Right lobe of liver (tissue), 6 donors: ENCODE data around the gene TMCC3. TPM values are rescaled to one million over a fixed set of nuclear protein-coding genes. Genes with fewer than 3 reads are reported as not detected.

Experiments used
- ATAC-seq, 4 donors: fragments of 200-7000 bp; cut with Tn5 transposase; one replicate each; pipeline ENCODE4 v1.9.1; 2020; ENCODE audit warnings: mild to moderate bottlenecking in 4 of 4, moderate library complexity in 4 of 4
- DNase-seq, 3 donors: peaks; one replicate each; pipeline ENCODE4 v3.0.0-alpha.2; 2020
- H3K27ac ChIP-seq, 3 donors: fragments of 200-600 bp; one replicate each; pipeline ENCODE4 v1.8.0; 2022
- H3K27me3 ChIP-seq, 2 donors: fragments of 200-600 bp; one replicate each; pipeline ENCODE4 v1.8.0; 2022
- H3K36me3 ChIP-seq, 4 donors: fragments of 200-600 bp; sonication (generic) in 1 of 4; one replicate each; pipeline versions ENCODE4 v1.5.1 to v1.8.0; 2017 to 2022; ENCODE audit warnings: control low read depth in 1 of 4
- H3K4me1 ChIP-seq, 4 donors: fragments of 200-600 bp; sonication (generic) in 1 of 4; one replicate each; pipeline versions ENCODE4 v1.5.1 to v1.8.0; 2017 to 2022; ENCODE audit warnings: control low read depth in 1 of 4
- H3K4me3 ChIP-seq, 3 donors: fragments of 200-600 bp; one replicate each; pipeline ENCODE4 v1.8.0; 2022
- H3K9me3 ChIP-seq, 4 donors: fragments of 200-600 bp; sonication (generic) in 1 of 4; one replicate each; pipeline versions ENCODE4 v1.5.1 to v1.8.0; 2017 to 2022; ENCODE audit warnings: control low read depth in 1 of 4
- POLR2A ChIP-seq: fragments of 450-650 bp; IDR thresholded peaks from one replicate; pipeline ENCODE4 v1.6.1; 2017; ENCODE audit warnings: antibody characterized with exemption, mild to moderate bottlenecking
- WGBS: methylation state at CpG from one replicate; pipeline ENCODE4 v1.1.6; 2018; ENCODE audit warnings: low coverage, low lambda C conversion rate; ENCODE audit not compliant: insufficient coverage; ENCODE audit errors: missing lambda C conversion rate; 5-methylcytosine and 5-hydroxymethylcytosine counted together
- intact Hi-C, 2 donors: fragments of 100-400 bp; cut with DNase I; formaldehyde crosslinking; loops; one replicate each; pipeline versions ENCODE4 v1.11.2 to v1.14.1; 2022
- total RNA-seq, 6 experiments: library from RNA; depleted of rRNA in 2 of 6; stranded (reverse); fragments of >200 nt in 2 of 6; fragmentation: NEBNext Ultra II Directional in 3 of 6; extraction: Animal tissue kit (Norgen Biotek cat#: 25700) in 3 of 6; gene quantifications; one replicate each; pipeline versions ENCODE4 v1.1.0 to v1.2.4, GENCODE V29; 2016 to 2023
- TF ChIP-seq, protein P1 (sequence below), 4 donors: fragments of 200-600 bp in 3 of 4; fragments of 450-650 bp in 1 of 4; IDR thresholded peaks; one replicate each; pipeline versions ENCODE4 v1.5.1 to v1.8.0; 2016 to 2022; ENCODE audit warnings: antibody characterized with exemption in 4 of 4, mild to moderate bottlenecking in 2 of 4
- donor health status: DM: no; HTN: yes; CAD: no.
- donor health status: DM: no; HTN: no; CAD: no.
- donor health status: DM: no; HTN: no; CAD: no.
- donor health status: DM: no; HTN: yes; CAD: no.
- donor health status: DM: no; HTN: yes; CAD: no.

TMCC3 gene
- total RNA-seq, 6 experiments from 2014 or later: 2.1 to 6.2 (median 3.2) TPM

GRCh38 chr12:94676031-94676641 lies 25.8 kb upstream of the TMCC3 start:
- Histone ChIP-seq H3K4me1 (no peaks in the 10 kb centered on the region), H3K27ac (peak overlapping the region; percentile 40 to 69 (median 50)), H3K9me3 (no peaks in the 10 kb centered on the region), H3K27me3 (no peaks in the 10 kb centered on the region), H3K4me3 (no peak overlapping the region), H3K36me3 (no peaks in the 10 kb centered on the region)
- TF ChIP-seq, protein P1, sequence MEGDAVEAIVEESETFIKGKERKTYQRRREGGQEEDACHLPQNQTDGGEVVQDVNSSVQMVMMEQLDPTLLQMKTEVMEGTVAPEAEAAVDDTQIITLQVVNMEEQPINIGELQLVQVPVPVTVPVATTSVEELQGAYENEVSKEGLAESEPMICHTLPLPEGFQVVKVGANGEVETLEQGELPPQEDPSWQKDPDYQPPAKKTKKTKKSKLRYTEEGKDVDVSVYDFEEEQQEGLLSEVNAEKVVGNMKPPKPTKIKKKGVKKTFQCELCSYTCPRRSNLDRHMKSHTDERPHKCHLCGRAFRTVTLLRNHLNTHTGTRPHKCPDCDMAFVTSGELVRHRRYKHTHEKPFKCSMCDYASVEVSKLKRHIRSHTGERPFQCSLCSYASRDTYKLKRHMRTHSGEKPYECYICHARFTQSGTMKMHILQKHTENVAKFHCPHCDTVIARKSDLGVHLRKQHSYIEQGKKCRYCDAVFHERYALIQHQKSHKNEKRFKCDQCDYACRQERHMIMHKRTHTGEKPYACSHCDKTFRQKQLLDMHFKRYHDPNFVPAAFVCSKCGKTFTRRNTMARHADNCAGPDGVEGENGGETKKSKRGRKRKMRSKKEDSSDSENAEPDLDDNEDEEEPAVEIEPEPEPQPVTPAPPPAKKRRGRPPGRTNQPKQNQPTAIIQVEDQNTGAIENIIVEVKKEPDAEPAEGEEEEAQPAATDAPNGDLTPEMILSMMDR (IDR thresholded peaks at IDR 0.05): no peak
- no peak for TF ChIP-seq POLR2A
- 37% methylated on average over 9 of the region's 9 CpGs for WGBS
- ATAC-seq (peak; percentile 72 to 81 (median 80)), DNase-seq (peak; percentile 47 to 63 (median 58))
- intact Hi-C loops: no loop called here

DNA sequence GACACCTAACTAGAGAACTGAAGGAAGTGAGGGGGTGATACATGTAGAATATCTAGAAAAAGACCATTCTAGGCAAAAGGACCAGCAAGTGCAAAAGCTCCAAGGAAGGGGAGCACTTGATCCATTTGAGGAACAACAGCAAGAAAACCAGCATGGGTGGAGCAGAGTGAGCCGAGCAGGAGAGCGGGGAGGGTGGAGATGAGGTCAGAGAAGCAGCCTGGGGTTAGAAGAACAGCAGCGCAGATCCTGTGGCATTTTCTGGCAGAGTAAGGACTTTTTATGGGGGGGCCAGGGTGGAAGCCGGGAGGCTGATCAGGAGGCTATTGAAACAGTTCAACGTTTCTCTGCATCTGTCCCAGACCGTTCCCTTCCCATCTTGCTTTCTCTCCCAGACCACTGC lies 24.5 kb upstream of the TMCC3 start:
- Histone ChIP-seq H3K4me3 (no peak overlapping the region), H3K4me1 (no peaks in the 10 kb centered on the region), H3K27me3 (no peaks in the 10 kb centered on the region), H3K9me3 (no peaks in the 10 kb centered on the region), H3K36me3 (no peaks in the 10 kb centered on the region), H3K27ac (no peak overlapping the region)
- TF ChIP-seq, protein P1 (IDR thresholded peaks at IDR 0.05): no peak
- TF ChIP-seq POLR2A: no peak
- DNase-seq: peak in 2 of 3 donors; percentile 31 to 54
- intact Hi-C loops: no loop called here
- 46% methylated on average over 6 of the region's 6 CpGs for WGBS
- ATAC-seq: peak; percentile 47 to 59 (median 54)

DNA sequence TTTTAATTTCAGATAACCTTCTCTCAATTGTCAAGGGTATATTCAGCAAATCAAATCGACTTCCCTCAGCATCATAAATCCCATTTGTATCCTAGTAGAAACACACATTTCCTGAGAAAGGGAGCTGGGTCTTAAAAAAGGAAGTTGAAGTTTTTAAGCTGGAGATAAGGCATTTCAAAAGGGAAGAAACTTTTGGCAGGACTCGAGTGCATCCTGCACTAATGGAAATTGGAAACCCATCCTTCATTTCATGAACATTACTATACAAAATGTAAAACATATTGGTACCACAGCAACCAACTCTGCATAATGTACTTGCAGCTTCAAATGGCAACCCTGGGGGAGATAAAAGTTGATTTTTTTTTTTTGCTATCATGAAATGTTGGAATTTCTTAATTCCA lies 23.7 kb upstream of the TMCC3 start:
- Histone ChIP-seq H3K27me3 (no peaks in the 10 kb centered on the region), H3K4me3 (no peak overlapping the region), H3K9me3 (no peaks in the 10 kb centered on the region), H3K27ac (no peak overlapping the region), H3K36me3 (no peaks in the 10 kb centered on the region), H3K4me1 (no peaks in the 10 kb centered on the region)
- intact Hi-C loops: no loop called here
- TF ChIP-seq, protein P1 (IDR thresholded peaks at IDR 0.05): no peak
- TF ChIP-seq POLR2A: no peak
- DNase-seq (no peak), ATAC-seq (no peak)
- WGBS: 26% methylated on average over 2 of the region's 2 CpGs

DNA sequence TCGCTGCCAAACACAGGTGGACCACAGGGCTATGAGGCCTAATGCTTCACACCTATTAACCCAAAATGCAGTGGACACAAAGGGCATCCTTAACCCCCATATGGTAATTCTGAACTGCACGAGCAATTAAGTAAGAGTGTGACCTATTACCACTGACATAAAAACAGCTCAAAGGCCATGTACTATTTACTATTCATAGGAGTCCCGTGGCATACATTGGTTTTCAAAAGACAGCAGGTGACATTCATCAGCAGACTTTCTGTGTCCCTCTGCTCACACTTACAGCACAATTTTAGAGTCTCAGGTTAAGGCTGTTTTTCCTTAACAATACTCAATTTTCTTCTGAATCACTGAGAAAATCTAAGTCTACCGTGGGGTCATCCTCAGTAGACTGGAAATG lies 23.1 kb upstream of the TMCC3 start:
- Histone ChIP-seq H3K9me3 (no peaks in the 10 kb centered on the region), H3K4me1 (no peaks in the 10 kb centered on the region), H3K36me3 (no peaks in the 10 kb centered on the region), H3K27ac (no peak overlapping the region), H3K27me3 (no peaks in the 10 kb centered on the region), H3K4me3 (no peak overlapping the region)
- intact Hi-C loops: no loop called here
- TF ChIP-seq, protein P1 (IDR thresholded peaks at IDR 0.05): no peak
- TF ChIP-seq POLR2A: no peak
- WGBS: 63% methylated on average over 4 of the region's 4 CpGs
- DNase-seq: no peak
- ATAC-seq: no peak
